RWPE2 (cell line): ENCODE data around the gene NECTIN1.

ENCODE experiments used
- ATAC-seq: fragments of 200-7000 bp; cut with Tn5 transposase; 3 replicates; pipeline ENCODE4 v1.9.1; 2021; ENCODE audit warnings: low read depth
- DNase-seq: peaks from one replicate; pipeline ENCODE4 v3.0.0-alpha.2; 2020; ENCODE audit warnings: low spot score
- H3K27ac ChIP-seq: fragments of 450-650 bp; 2 replicates; pipeline ENCODE4 v1.5.1; 2017; ENCODE audit warnings: mild to moderate bottlenecking; ENCODE audit not compliant: poor library complexity, severe bottlenecking
- H3K27me3 ChIP-seq: fragments of 250-450 bp; sonication (Bioruptor Pico); 2 replicates; pipeline ENCODE4 v1.5.1; 2021; ENCODE audit warnings: mild to moderate bottlenecking, moderate library complexity; ENCODE audit not compliant: insufficient read depth, poor library complexity, severe bottlenecking
- H3K36me3 ChIP-seq: fragments of 250-450 bp; sonication (Bioruptor Pico); 2 replicates; pipeline ENCODE4 v1.5.1; 2020; ENCODE audit warnings: low read depth, mild to moderate bottlenecking, moderate library complexity
- H3K4me1 ChIP-seq: fragments of 250-450 bp; sonication (Bioruptor Pico); 2 replicates; pipeline ENCODE4 v1.5.1; 2021; ENCODE audit warnings: mild to moderate bottlenecking, moderate library complexity; ENCODE audit not compliant: insufficient read depth, poor library complexity, severe bottlenecking
- H3K4me3 ChIP-seq: fragments of 250-450 bp; sonication (Bioruptor Pico); 2 replicates; pipeline ENCODE4 v1.5.1; 2021; ENCODE audit warnings: mild to moderate bottlenecking, moderate library complexity; ENCODE audit not compliant: severe bottlenecking
- H3K9me3 ChIP-seq: fragments of 250-450 bp; sonication (Bioruptor Pico); 2 replicates; pipeline ENCODE4 v1.5.1; 2021; ENCODE audit warnings: mild to moderate bottlenecking, moderate library complexity; ENCODE audit not compliant: severe bottlenecking
- TF ChIP-seq, protein P1 (sequence below): fragments of 450-650 bp; IDR thresholded peaks from one replicate; pipeline ENCODE4 v1.5.1; 2017; ENCODE audit warnings: mild to moderate bottlenecking, moderate library complexity; ENCODE audit not compliant: poor library complexity, severe bottlenecking

Gene NECTIN1

DNA sequence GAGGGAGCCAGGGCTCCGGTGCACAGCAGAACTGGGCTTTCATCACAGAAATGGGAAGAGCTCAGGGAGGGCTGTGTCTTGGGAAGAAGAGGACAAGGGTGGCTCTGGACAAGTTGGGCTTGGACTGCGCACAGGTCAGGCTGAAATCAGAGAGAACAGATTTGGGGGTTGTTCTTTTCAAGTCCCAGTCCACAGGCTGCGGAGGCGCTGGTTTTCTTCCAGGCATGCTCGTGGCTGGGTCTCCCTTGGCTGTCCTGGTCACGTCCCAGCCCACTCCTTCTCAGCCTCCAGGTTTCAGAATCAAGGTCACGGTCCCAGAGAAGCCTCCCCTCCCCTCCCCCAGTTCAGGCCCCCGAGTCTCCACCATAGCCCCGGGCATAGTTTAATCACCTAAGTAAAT, 17.0 kb downstream of the NECTIN1 start:
- Histone ChIP-seq H3K27me3 (no peaks in the 10 kb centered on the region), H3K36me3 (peaks cover 26% of the 10 kb centered on the region), H3K4me1 (no peaks in the 10 kb centered on the region), H3K9me3 (no peaks in the 10 kb centered on the region), H3K4me3 (no peak overlapping the region), H3K27ac (no peak overlapping the region)
- no peak for ATAC-seq
- no peak for DNase-seq
- TF ChIP-seq, protein P1, sequence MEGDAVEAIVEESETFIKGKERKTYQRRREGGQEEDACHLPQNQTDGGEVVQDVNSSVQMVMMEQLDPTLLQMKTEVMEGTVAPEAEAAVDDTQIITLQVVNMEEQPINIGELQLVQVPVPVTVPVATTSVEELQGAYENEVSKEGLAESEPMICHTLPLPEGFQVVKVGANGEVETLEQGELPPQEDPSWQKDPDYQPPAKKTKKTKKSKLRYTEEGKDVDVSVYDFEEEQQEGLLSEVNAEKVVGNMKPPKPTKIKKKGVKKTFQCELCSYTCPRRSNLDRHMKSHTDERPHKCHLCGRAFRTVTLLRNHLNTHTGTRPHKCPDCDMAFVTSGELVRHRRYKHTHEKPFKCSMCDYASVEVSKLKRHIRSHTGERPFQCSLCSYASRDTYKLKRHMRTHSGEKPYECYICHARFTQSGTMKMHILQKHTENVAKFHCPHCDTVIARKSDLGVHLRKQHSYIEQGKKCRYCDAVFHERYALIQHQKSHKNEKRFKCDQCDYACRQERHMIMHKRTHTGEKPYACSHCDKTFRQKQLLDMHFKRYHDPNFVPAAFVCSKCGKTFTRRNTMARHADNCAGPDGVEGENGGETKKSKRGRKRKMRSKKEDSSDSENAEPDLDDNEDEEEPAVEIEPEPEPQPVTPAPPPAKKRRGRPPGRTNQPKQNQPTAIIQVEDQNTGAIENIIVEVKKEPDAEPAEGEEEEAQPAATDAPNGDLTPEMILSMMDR: no peak

DNA sequence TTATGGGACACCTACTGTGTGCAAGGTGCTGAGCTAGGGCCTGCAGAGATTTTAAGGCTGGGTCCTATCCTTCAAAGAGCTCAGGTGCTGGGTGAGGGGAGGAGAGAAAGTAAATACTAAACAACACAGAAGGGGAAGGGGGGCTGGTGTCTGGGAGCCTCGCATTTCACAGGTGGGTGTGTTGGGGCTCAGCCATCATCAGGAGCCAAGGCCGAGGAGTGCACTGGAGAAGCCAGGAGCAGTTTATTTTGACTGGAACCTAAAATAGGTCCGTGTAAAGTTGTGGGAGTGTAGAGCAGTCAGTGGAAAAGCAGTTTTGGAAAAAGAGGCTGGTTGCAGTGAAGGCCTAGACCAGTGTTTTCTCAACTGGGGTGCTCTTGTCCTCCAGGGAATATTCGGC, 17.5 kb downstream of the NECTIN1 start:
- no peak overlapping the region for H3K27ac ChIP-seq
- peaks cover 24% of the 10 kb centered on the region for H3K36me3 ChIP-seq
- no peak for ATAC-seq
- no peaks in the 10 kb centered on the region for H3K4me1 ChIP-seq
- no peak for DNase-seq
- H3K9me3 ChIP-seq: no peaks in the 10 kb centered on the region
- H3K27me3 ChIP-seq: no peaks in the 10 kb centered on the region
- TF ChIP-seq, protein P1: no peak
- no peak overlapping the region for H3K4me3 ChIP-seq

DNA sequence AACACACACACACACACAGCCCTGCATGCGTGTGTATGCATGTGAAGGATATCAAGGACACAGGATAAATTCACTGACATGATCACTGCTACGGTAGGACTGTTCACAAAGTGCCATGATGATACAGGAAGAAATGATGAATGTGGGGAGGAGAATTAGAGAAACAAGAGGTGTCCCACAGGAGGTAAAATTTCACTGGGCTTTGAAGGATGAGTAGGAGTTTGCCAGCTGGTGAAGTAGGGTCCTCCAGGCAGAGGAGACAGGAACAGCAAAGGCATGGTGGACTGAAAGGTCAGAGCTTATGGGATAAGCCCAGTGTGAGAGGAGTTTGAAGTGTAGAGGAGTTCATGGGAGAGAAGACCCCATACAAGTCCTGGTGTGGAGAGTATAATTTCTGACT, 18.6 kb downstream of the NECTIN1 start:
- ATAC-seq (no peak), DNase-seq (no peak)
- TF ChIP-seq, protein P1: no peak
- Histone ChIP-seq H3K27ac (no peak overlapping the region), H3K4me1 (no peaks in the 10 kb centered on the region), H3K36me3 (peaks cover 29% of the 10 kb centered on the region), H3K27me3 (no peaks in the 10 kb centered on the region), H3K9me3 (no peaks in the 10 kb centered on the region), H3K4me3 (no peak overlapping the region)

DNA sequence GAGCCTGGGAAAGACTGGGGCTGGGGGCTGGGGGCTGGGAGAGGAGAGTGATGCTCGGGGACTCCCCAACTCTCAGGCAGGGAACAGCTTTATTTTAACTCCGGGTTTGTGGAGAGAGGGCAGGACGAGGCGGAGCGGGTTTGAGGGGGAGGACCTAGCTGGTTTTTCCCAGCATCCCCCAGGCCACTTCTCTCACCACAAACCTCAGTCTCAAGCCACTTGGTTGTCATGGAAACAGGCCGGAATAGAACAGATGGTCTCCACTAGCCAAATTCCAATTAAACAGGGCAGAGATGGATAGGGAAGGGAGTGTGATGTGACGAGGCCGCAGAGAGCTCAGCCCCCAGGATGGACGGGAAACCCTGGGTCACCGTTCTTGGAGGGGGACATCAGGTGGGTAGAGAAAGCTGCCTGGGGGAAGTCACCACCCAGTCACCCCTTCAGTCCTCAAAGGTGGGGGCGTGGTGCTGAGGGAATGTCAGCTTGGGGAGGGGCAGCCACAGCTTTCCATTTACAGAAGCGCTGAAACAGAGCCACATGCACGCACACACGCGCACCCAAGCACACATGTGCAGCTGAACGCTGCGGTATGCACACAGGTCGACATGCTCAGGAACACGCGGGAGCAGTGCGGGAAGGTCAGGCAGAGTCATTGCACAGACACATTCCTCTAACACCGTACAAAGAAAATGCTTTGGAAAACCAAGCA, 19.2 kb downstream of the NECTIN1 start:
- DNase-seq (no peak), ATAC-seq (no peak)
- H3K9me3 ChIP-seq: no peaks in the 10 kb centered on the region
- H3K27ac ChIP-seq: no peak overlapping the region
- TF ChIP-seq, protein P1: no peak
- H3K36me3 ChIP-seq: peaks cover 35% of the 10 kb centered on the region
- no peaks in the 10 kb centered on the region for H3K4me1 ChIP-seq
- no peak overlapping the region for H3K4me3 ChIP-seq
- no peaks in the 10 kb centered on the region for H3K27me3 ChIP-seq

DNA sequence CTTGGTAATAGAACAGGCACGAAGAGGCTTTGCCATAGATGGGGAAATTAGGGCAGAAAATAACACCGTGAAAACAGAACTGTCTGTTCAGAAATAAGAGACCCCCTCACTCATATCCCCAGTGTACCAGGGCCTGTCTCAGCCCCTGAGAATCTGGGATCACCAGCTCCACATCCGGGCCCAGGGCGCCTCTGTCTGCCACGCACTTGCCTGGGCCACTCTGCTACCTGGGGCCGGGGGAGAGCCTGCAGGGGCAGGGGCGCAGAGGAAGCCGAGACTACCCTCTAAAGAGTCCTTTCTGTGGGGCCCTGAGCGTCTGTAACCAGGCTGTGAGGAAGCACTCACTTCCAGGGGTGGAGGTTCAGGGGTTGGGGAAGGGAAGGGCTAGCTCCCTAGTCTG, 19.8 kb downstream of the NECTIN1 start:
- H3K27ac ChIP-seq: no peak overlapping the region
- no peaks in the 10 kb centered on the region for H3K9me3 ChIP-seq
- no peak overlapping the region for H3K4me3 ChIP-seq
- TF ChIP-seq, protein P1: no peak
- no peaks in the 10 kb centered on the region for H3K27me3 ChIP-seq
- H3K4me1 ChIP-seq: no peaks in the 10 kb centered on the region
- peaks cover 37% of the 10 kb centered on the region for H3K36me3 ChIP-seq
- ATAC-seq (no peak), DNase-seq (no peak)
